HG02884 (cell line): ENCODE measurements around the gene LMAN2.
A peak's percentile ranks its signal among the peaks of the same experiment; 100 is the strongest.

Source experiments
- ATAC-seq: cut with Tn5 transposase; IDR thresholded peaks from one replicate; pipeline ENCODE4 v1.9.1; 2021; ENCODE audit warnings: mild to moderate bottlenecking, moderate library complexity; ENCODE audit not compliant: unreplicated experiment

The LMAN2 gene

DNA sequence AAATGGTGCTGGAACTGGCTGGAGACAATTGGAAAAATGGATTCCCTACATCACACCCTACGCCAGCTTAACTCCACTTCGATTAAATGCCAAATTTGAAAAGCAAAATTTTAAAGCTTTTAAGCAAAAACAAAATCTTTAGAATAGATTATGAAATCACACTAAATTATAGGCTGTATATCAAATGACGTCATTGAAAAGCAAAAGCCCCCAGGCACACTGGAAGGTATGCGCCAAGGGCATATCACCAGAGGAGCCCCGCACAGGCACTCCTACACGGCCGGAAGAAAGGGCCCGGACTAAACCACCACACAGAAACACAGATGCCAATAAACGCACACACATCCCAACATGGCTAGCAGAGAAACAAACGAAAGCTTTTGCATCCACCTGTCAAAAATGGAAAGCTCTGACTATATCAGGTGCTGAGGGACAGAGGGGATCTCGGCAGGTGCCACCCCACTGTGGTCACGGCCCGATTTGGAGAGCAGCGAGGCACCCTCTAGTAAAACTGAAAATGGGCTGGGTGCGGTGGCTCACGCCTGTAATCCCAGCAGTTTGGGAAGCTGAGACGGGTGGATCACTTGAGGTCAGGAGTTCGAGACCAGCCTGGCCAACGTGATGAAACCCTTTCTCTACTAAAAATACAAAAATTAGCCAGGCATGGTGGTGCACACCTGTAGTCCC, 22.8 kb downstream of the LMAN2 start:
- no peak for ATAC-seq

GRCh38 chr5:177327539-177328522, 23.6 kb downstream of the LMAN2 start:
- ATAC-seq: no peak

GRCh38 chr5:177325868-177326381, 25.5 kb downstream of the LMAN2 start:
- ATAC-seq: no peak

DNA sequence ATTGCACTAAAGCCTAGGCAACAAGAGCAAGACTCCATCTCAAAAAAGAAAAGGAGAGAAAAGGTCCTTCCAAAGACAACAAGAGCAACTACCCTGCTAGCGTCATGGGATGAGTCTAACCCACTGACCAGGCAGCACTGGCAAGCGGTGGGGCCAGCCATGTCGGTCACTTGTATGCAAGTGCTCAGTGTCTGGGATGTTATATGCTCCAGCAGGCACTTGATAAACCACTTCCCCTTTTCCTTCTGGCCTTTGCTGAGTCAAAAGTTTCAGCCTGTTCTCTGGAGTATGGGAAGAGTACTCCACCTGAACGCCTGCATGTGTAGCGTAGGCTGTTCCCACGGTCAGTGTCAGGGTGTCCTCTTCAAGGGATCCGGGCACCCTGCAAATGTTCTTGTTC, 30.6 kb downstream of the LMAN2 start:
- no peak for ATAC-seq

DNA sequence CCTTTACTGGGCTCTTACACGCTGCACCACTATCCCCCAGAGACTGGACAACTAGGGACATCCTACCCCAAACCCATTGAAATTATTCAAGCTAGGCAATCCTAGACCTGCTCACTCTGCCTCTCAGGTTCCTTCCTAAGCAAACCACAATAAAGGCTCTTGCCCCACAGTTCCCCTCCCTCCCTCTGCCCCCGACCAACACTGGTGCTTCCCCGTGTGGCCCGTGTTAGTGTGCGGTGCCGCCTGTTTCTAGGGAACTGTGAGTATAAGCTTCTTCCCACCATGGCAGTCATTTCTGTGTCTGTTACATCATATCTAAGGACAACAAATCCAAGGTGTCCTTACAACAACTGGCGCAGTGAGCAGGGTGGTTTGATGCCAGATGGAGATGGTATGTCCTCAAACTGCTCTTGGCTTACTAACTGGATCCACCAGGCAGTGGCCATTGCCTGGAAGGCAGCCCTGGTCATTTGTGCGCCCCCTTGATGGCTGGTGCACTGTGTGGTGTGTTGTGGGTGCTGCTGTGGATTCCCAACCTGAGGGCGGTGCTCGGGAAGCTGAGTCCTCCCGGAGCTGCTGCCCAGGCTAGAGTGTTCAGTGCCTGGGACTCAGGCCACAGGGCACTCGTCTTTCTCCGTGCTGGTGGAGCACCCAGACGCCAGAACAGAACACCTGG, 31.4 kb downstream of the LMAN2 start:
- ATAC-seq: no peak

- no peak for ATAC-seq
Measured at GRCh38 chr5:177317959-177318377, 33.5 kb downstream of the LMAN2 start.

DNA sequence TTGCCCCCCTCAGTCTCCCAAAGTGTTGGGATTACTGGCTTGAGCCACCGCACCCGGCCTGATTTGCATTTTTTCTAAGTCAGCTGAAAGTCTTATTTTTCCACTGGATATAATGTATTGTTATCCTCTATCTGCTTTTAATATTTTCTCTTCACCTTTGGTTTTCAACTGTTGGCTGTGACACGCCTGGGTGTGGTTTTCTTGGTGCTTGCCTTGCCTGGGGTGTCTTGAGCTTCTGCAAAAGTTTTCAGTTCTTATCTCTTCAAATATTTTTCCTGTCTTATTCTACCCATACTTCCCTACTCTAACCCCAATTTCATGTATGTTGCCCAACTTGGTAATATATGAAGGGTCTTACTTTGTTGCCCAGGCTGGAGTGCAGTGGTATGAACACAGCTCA, 35.5 kb downstream of the LMAN2 start:
- ATAC-seq: no peak

DNA sequence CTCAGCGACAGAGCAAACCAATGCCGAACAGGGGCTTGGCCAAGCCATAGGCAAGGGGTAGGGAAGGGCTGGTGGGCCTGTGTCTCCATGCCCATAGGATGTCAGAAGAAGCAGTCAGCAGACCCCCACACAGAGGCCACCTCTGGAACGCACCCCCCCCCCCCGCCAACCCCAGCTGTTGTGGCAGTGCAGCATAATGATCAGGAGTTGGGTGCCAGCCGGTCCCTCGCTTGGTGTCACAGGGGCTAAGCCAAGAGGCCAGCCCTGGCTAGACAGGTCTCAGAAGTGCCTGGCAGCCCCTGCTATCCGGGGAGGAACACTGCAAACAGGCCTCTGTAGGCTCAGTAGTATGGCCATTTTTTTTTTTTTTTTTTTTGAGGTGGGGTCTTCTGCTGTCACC, 36.1 kb downstream of the LMAN2 start:
- no peak for ATAC-seq

DNA sequence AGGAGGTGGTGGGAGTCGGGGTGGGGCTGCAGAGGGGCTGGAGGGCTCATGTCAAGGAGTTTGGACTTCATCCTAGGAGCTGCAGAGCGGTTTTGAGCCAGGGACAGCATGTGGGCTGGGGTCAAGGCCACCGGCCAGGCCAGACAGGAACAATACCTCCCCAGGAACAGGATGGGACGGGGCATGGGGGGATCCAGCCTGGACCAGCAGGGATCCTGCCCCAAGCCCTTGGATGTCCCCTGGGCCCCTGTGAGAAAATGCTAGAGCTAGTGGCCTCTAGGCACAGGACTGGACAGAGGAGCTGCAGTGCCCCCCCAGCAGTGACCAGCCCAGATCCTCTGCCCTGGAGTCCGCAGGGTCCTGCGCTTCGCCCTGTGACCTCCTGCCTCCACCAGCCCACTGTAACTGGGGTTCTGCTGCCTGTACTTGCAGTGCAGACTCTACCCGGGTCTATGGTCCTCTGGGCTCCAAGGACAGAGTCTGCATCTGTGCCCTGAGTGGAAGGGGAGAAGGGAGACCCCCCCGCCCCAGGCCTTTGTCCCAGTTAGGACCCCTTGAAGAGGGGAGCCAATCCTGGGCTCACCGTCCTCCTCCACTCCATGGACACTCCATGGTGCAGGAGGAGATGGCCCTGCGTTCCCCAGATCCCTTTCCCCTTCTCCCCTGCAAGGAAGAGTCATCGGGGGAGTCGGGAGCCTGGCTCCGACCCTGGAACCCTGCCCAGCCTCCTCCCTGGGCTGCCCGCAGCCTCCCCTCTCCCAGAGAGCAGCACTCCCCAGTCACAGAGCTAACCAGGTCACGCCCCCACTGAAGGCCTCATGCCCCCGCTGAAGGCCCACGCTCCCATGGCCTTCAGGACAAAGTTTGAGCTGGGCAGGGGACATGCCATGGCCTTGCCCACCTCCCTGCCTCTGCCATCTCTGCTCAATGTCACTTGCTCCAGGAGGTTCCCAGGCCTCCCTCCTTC, 36.8 kb downstream of the LMAN2 start:
- ATAC-seq: no peak

DNA sequence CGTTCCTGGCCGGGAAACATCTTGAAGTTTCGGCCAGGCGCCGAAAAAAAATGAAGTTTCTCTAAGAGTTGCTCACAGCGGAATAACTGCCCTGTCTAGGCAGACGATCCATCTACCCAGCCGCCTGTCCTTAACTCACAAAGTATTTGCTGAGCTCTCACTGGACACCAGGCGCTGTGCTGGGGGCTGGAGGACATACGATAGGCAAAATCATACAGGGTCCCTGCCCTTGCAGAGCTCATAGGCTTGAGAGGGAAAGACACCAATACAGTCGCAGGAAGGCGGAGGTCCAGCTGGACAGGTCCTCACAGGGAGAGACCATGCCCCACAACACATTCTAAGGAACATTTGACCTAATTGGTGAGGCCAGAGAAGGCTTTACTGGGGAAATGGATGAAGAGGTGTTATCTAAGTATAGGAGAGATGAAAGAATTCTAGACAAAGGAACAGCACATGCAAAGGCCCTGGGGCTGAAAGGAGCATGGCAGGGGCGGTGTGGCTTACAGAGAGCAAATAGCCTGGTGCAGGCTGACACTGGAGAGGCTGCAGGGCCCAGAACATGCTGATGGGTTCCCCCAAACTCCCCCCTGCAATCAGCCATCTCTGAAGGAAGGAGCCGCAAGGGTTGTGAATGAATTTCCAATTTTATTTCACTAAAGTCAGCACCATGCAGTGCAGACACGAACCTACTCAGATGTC, 37.8 kb downstream of the LMAN2 start:
- no peak for ATAC-seq

DNA sequence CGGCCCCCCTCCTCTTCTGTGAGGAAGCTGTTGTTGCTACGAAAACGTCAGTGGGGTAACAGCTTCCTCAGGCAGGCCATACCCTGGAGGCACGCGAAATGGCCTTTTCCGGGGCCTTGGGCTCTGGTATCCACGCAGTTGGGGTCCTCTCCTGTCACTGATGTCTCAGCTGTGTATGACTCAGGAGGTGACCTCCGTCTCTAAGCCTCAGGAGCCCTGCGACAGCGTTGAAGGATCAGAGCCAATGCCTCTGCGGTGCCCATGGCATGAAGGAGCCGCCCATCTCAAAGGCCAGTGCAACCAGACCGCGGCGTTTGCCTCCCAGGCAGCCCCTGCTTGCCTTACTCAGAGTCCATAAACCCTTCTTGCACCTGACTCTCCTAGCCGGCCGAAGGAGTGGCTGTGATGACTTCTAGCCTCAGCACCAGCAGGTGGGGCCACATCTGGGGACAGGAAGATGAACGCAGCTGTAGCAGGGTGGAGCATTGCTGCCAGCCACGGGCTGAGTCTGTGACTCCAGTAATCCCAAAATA, 38.8 kb downstream of the LMAN2 start:
- ATAC-seq: peak; percentile 6

GRCh38 chr5:177311723-177312648, 39.5 kb downstream of the LMAN2 start, which contains the start of gene MXD3:
Gene MXD3, minus strand, starts transcription at chr5:177311898. Its CDS starts 68 bp downstream, at chr5:177311830.
- ATAC-seq: peak; percentile 66

DNA sequence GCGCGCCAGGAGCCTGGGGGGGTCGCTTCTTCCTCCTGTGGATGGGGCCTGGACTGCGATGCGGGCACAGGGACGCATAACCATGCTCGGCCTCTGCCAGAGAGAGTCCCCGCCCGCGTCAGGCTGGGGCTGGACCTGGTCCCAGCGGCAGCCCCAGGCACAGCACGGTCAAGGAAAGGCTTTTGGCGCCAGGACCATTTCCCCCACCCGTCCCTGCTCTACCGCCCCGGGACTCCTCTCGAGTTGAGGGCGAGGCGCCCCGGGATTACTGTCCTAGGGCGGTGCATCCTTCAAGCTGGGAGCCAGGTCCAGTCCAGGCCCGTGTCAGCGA, 40.1 kb downstream of the LMAN2 start:
- ATAC-seq: peak; percentile 3

DNA sequence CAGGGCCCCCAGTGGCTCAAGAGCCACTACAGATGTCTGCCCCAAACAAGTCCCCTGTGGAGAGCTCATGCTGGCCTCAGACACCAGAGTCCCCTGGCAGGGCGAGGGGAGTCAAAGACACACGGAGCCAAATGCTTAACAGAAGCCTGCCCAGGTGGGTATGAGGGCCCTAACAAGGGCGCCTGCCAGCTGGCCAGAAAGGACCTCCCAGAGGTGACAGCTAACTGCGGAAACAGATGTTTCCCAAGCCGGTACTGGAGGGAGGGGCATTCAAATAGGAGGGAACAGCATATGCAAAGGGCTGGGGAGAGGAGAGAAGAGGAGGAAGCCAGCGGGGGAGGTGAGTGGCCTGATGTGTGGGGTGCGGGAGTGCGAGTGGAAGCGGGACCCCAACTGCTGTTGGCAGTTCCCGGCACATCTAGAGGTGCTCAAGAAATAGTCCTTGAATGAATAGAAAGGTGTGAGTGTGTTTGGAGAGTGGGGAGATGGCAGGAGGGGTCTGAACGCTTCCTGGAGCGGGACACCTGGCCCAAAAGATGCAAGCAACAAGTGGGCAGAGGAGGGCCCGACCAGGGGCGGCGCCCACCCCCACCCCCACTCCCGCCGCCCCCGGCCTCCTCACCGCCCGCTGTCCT, 40.6 kb downstream of the LMAN2 start:
- no peak for ATAC-seq

DNA sequence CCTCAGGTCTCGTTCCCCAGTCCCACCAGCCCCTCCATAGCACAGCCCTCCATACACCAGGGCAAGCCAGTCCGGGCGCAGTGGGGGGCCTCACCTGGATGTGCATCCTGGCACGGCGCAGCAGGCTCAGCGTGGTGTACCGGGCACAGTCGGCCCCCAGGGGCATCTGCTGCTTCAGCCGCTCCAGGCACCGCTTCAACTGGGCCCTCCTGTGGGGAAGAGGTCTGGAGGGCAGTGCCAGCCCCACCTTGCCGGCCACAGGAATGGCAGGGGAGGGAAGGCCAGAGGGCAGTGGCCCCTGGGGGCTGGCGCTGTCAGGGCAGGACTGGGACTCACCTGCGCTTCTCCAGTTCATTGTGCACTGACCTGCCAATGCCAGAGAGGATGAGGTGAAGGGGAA, 41.1 kb downstream of the LMAN2 start:
- no peak for ATAC-seq

- no peak for ATAC-seq
Measured at GRCh38 chr5:177309351-177310191, 41.9 kb downstream of the LMAN2 start.

- no peak for ATAC-seq
Measured at GRCh38 chr5:177308740-177309139, 42.7 kb downstream of the LMAN2 start.
